ACC112 (cell line): ENCODE data around the gene TBC1D23.
"Not testable (repeated sequence)": the region's sequence is repeated elsewhere in the genome, so short reads cannot be mapped to it uniquely, and the experiment has no call there.

Experiments used
- H2AFZ ChIP-seq: fragments of 200-600 bp; sonication (generic); one replicate; pipeline ENCODE4 v1.6.0; 2017; ENCODE audit warnings: antibody characterized with exemption, low read length; ENCODE audit not compliant: unreplicated experiment
- H3K27ac ChIP-seq: fragments of 200-600 bp; sonication (generic); 2 replicates; pipeline ENCODE4 v1.5.1; 2014; ENCODE audit warnings: low read depth, mild to moderate bottlenecking, antibody characterized with exemption, low read length, moderate library complexity
- H3K27me3 ChIP-seq: fragments of 200-600 bp; sonication (generic); 2 replicates; pipeline ENCODE4 v1.6.1; 2014; ENCODE audit warnings: mild to moderate bottlenecking, antibody characterized with exemption, low read length, moderate library complexity, mixed read lengths; ENCODE audit not compliant: insufficient read depth
- H3K36me3 ChIP-seq: fragments of 200-600 bp; sonication (generic); 2 replicates; pipeline ENCODE4 v1.6.1; 2016; ENCODE audit warnings: mild to moderate bottlenecking, antibody characterized with exemption, low read length, moderate library complexity, mixed read lengths; ENCODE audit not compliant: insufficient read depth
- H3K4me1 ChIP-seq: fragments of 200-600 bp; sonication (generic); one replicate; pipeline ENCODE4 v1.6.1; 2016; ENCODE audit warnings: low read length, mixed read lengths; ENCODE audit not compliant: insufficient read depth, unreplicated experiment, control insufficient read depth
- H3K4me3 ChIP-seq: fragments of 200-600 bp; sonication (generic); 2 replicates; pipeline ENCODE4 v1.5.1; 2014; ENCODE audit warnings: mild to moderate bottlenecking, low read depth, low read length
- H3K79me2 ChIP-seq: fragments of 200-600 bp; sonication (generic); one replicate; pipeline ENCODE4 v1.6.0; 2016; ENCODE audit warnings: low read length; ENCODE audit not compliant: control insufficient read depth, unreplicated experiment, insufficient read depth

The TBC1D23 gene

GRCh38 chr3:100229188-100229587, 31.6 kb upstream of the TBC1D23 start:
- H3K27ac ChIP-seq, H3K36me3 ChIP-seq, H3K79me2 ChIP-seq, H3K27me3 ChIP-seq, H3K4me3 ChIP-seq, H3K4me1 ChIP-seq, H2AFZ ChIP-seq: not testable (repeated sequence)

- no peaks in the 10 kb centered on the region for H3K36me3 ChIP-seq
- no peaks in the 10 kb centered on the region for H3K27me3 ChIP-seq
- H3K4me3 ChIP-seq, result no peak overlapping the region
- no peak overlapping the region for H2AFZ ChIP-seq
- H3K79me2 ChIP-seq, result no peaks in the 10 kb centered on the region
- H3K27ac ChIP-seq, result no peak overlapping the region
- H3K4me1 ChIP-seq, result no peaks in the 10 kb centered on the region
Measured at GRCh38 chr3:100230710-100231109, 30.1 kb upstream of the TBC1D23 start.

GRCh38 chr3:100231668-100232067, 29.1 kb upstream of the TBC1D23 start:
- H3K36me3 ChIP-seq, result no peaks in the 10 kb centered on the region
- H2AFZ ChIP-seq, result no peak overlapping the region
- no peaks in the 10 kb centered on the region for H3K4me1 ChIP-seq
- no peaks in the 10 kb centered on the region for H3K79me2 ChIP-seq
- no peak overlapping the region for H3K27ac ChIP-seq
- H3K4me3 ChIP-seq, result no peak overlapping the region
- H3K27me3 ChIP-seq, result no peaks in the 10 kb centered on the region

- H3K27me3 ChIP-seq, result no peaks in the 10 kb centered on the region
- H3K27ac ChIP-seq, result no peak overlapping the region
- no peaks in the 10 kb centered on the region for H3K79me2 ChIP-seq
- no peaks in the 10 kb centered on the region for H3K4me1 ChIP-seq
- 0 out of 2 replicates have a peak, but pooled peaks cover 1% of the 10 kb centered on the region for H3K36me3 ChIP-seq
- H2AFZ ChIP-seq, result no peak overlapping the region
- H3K4me3 ChIP-seq, result no peak overlapping the region
Measured at GRCh38 chr3:100234364-100234763, 26.4 kb upstream of the TBC1D23 start.

- H3K27ac ChIP-seq, result no peak overlapping the region
- 0 out of 2 replicates have a peak, but pooled peaks cover 4% of the 10 kb centered on the region for H3K36me3 ChIP-seq
- no peak overlapping the region for H2AFZ ChIP-seq
- H3K27me3 ChIP-seq, result no peaks in the 10 kb centered on the region
- H3K79me2 ChIP-seq, result no peaks in the 10 kb centered on the region
- H3K4me3 ChIP-seq, result no peak overlapping the region
- no peaks in the 10 kb centered on the region for H3K4me1 ChIP-seq
Measured at GRCh38 chr3:100238599-100238998, 22.2 kb upstream of the TBC1D23 start.

GRCh38 chr3:100242471-100242870, 18.3 kb upstream of the TBC1D23 start:
- not testable (repeated sequence) for H3K4me3 ChIP-seq, H3K36me3 ChIP-seq, H3K79me2 ChIP-seq, H3K27ac ChIP-seq, H2AFZ ChIP-seq, H3K27me3 ChIP-seq
- H3K4me1 ChIP-seq, result peaks cover 10% of the 10 kb centered on the region

GRCh38 chr3:100244264-100244663, 16.5 kb upstream of the TBC1D23 start:
- no peaks in the 10 kb centered on the region for H3K79me2 ChIP-seq
- no peak overlapping the region for H3K4me3 ChIP-seq
- H2AFZ ChIP-seq, result no peak overlapping the region
- no peak overlapping the region for H3K27ac ChIP-seq
- 0 out of 2 replicates have a peak, but pooled peaks cover 4% of the 10 kb centered on the region for H3K36me3 ChIP-seq
- no peaks in the 10 kb centered on the region for H3K27me3 ChIP-seq
- H3K4me1 ChIP-seq, result peaks cover 10% of the 10 kb centered on the region

- no peak overlapping the region for H2AFZ ChIP-seq
- no peaks in the 10 kb centered on the region for H3K36me3 ChIP-seq
- no peaks in the 10 kb centered on the region for H3K79me2 ChIP-seq
- H3K4me1 ChIP-seq, result peaks cover 10% of the 10 kb centered on the region
- no peaks in the 10 kb centered on the region for H3K27me3 ChIP-seq
- H3K27ac ChIP-seq, result no peak overlapping the region
- no peak overlapping the region for H3K4me3 ChIP-seq
Measured at GRCh38 chr3:100245136-100245535, 15.7 kb upstream of the TBC1D23 start.

- Histone ChIP-seq H3K79me2 (no peaks in the 10 kb centered on the region), H3K4me3 (no peak overlapping the region), H3K27me3 (no peaks in the 10 kb centered on the region), H2AFZ (no peak overlapping the region), H3K4me1 (peaks cover 10% of the 10 kb centered on the region), H3K27ac (no peak overlapping the region), H3K36me3 (no peaks in the 10 kb centered on the region)
Measured at GRCh38 chr3:100245927-100246326, 14.9 kb upstream of the TBC1D23 start.

- H3K36me3 ChIP-seq, result no peaks in the 10 kb centered on the region
- H3K27me3 ChIP-seq, result no peaks in the 10 kb centered on the region
- H3K27ac ChIP-seq, result no peak overlapping the region
- H3K4me1 ChIP-seq, result peaks cover 10% of the 10 kb centered on the region
- H2AFZ ChIP-seq, result no peak overlapping the region
- H3K4me3 ChIP-seq, result no peak overlapping the region
- no peaks in the 10 kb centered on the region for H3K79me2 ChIP-seq
Measured at GRCh38 chr3:100246999-100247398, 13.8 kb upstream of the TBC1D23 start.

- Histone ChIP-seq H3K27ac (no peak overlapping the region), H3K27me3 (no peaks in the 10 kb centered on the region), H3K36me3 (no peaks in the 10 kb centered on the region), H3K4me3 (no peak overlapping the region), H2AFZ (no peak overlapping the region), H3K79me2 (no peaks in the 10 kb centered on the region), H3K4me1 (peaks cover 7% of the 10 kb centered on the region)
Measured at GRCh38 chr3:100252001-100252400, 8.8 kb upstream of the TBC1D23 start.
